Mammary epithelial cell (primary cell): ENCODE data around the gene RABIF.

Experiments used
- CTCF ChIP-seq, 2 donors: IDR thresholded peaks in 1 of 2; conservative IDR thresholded peaks in 1 of 2; 2 replicates each; pipeline ENCODE4 v1.5.1; 2011 to 2012; ENCODE audit warnings: inconsistent platforms in 2 of 2, low read length in 2 of 2, mild to moderate bottlenecking in 2 of 2, control low read depth in 1 of 2, low read depth in 1 of 2; ENCODE audit not compliant: insufficient read depth in 1 of 2; ENCODE audit errors: extremely low read depth in 1 of 2
- EZH2 ChIP-seq: IDR thresholded peaks from 2 replicates; pipeline ENCODE4 v1.6.1; 2012; ENCODE audit warnings: low read length, inconsistent platforms, borderline replicate concordance

- no peak for TF ChIP-seq CTCF (conservative IDR thresholded peaks at IDR 0.05 in 1 of 2, IDR thresholded peaks at IDR 0.05 in 1 of 2; ENCODE audit: extremely low read depth in 1 of 2, insufficient read depth in 1 of 2, low read depth in 1 of 2, low read length in 2 of 2)
- TF ChIP-seq EZH2 = no peak
Measured at GRCh38 chr1:202844259-202844658, 44.7 kb downstream of the RABIF start.
